ENCODE results near the gene SIGLEC8. TPM values are rescaled to one million over a fixed set of nuclear protein-coding genes. Genes with fewer than 3 reads are reported as not detected.
A peak's percentile ranks its signal among the peaks of the same experiment; 100 is the strongest.
"Not testable (repeated sequence)": the region's sequence is repeated elsewhere in the genome, so short reads cannot be mapped to it uniquely, and the experiment has no call there.

Gene SIGLEC8
- total RNA-seq, 1 donor, result not detected

- DNase-seq (ENCODE audit: low read depth), result no peak
- no peak for TF ChIP-seq CTCF (IDR thresholded peaks at IDR 0.05; ENCODE audit: insufficient read depth, low read depth, low read length)
- H3K4me3 ChIP-seq (ENCODE audit: low read depth, low read length), result no peak overlapping the region
These were observed 10.2 kb downstream of the SIGLEC8 start for GRCh38 chr19:51448011-51448410.

GRCh38 chr19:51447510-51447909 is 10.7 kb downstream of the SIGLEC8 start:
- DNase-seq (ENCODE audit: low read depth); H3K4me3 ChIP-seq (ENCODE audit: low read depth, low read length): not testable (repeated sequence)

GRCh38 chr19:51441410-51442390 is 16.6 kb downstream of the SIGLEC8 start:
- no peak for TF ChIP-seq CTCF (IDR thresholded peaks at IDR 0.05; ENCODE audit: insufficient read depth, low read depth, low read length)
- no peak for DNase-seq (ENCODE audit: low read depth)
- H3K4me3 ChIP-seq (ENCODE audit: low read depth, low read length), result no peak overlapping the region

GRCh38 chr19:51440846-51441409 is 17.3 kb downstream of the SIGLEC8 start:
- no peak for DNase-seq (ENCODE audit: low read depth)
- TF ChIP-seq CTCF (IDR thresholded peaks at IDR 0.05; ENCODE audit: insufficient read depth, low read depth, low read length), result no peak
- H3K4me3 ChIP-seq (ENCODE audit: low read depth, low read length), result no peak overlapping the region

GRCh38 chr19:51440052-51440451 is 18.2 kb downstream of the SIGLEC8 start:
- no peak for DNase-seq (ENCODE audit: low read depth)
- no peak overlapping the region for H3K4me3 ChIP-seq (ENCODE audit: low read depth, low read length)
- no peak for TF ChIP-seq CTCF (IDR thresholded peaks at IDR 0.05; ENCODE audit: insufficient read depth, low read depth, low read length)

- no peak overlapping the region for H3K4me3 ChIP-seq (ENCODE audit: low read depth, low read length)
- peak; percentile 16 for DNase-seq (ENCODE audit: low read depth)
- peak; percentile 41 for TF ChIP-seq CTCF (IDR thresholded peaks at IDR 0.05; ENCODE audit: insufficient read depth, low read depth, low read length)
These were observed 19.2 kb downstream of the SIGLEC8 start for GRCh38 chr19:51439021-51439465.

GRCh38 chr19:51434456-51434855 is 23.8 kb downstream of the SIGLEC8 start:
- DNase-seq (ENCODE audit: low read depth), result no peak
- TF ChIP-seq CTCF (IDR thresholded peaks at IDR 0.05; ENCODE audit: insufficient read depth, low read depth, low read length), result no peak
- H3K4me3 ChIP-seq (ENCODE audit: low read depth, low read length), result no peak overlapping the region

Measured in fibroblast of villous mesenchyme (primary cell).